Activated naive CD4-positive, alpha-beta T cell treated with anti-CD3 and anti-CD28 coated beads, Interleukin-2, amount 10 ng/mL, durations not matched to agents 7 days and 5 days (primary cell): ENCODE measurements around the gene SRMS.
A peak's percentile ranks its signal among the peaks of the same experiment; 100 is the strongest.

Experiments
- CTCF ChIA-PET: fragments of 350-600 bp; sonication (Branson Sonifier 250); formaldehyde crosslinking; loops from one replicate; lab custom pipeline; 2021; ENCODE audit warnings: antibody characterized with exemption; lab: Charles Lee
- DNase-seq: peaks from one replicate; pipeline ENCODE4 v3.0.0-alpha.2; 2020
- H3K27ac Mint-ChIP-seq: one replicate; pipeline ENCODE4 v1.8.0; 2021; ENCODE audit warnings: mild to moderate bottlenecking, moderate library complexity, mixed read lengths
- H3K27me3 Mint-ChIP-seq: one replicate; pipeline ENCODE4 v1.8.0; 2021; ENCODE audit warnings: mild to moderate bottlenecking, mixed read lengths
- H3K36me3 Mint-ChIP-seq: one replicate; pipeline ENCODE4 v1.8.0; 2021; ENCODE audit warnings: mixed read lengths
- H3K4me1 Mint-ChIP-seq: one replicate; pipeline ENCODE4 v1.8.0; 2021; ENCODE audit warnings: mixed read lengths
- H3K4me3 Mint-ChIP-seq: one replicate; pipeline ENCODE4 v1.8.0; 2021; ENCODE audit warnings: mild to moderate bottlenecking, moderate library complexity, mixed read lengths
- H3K9me3 Mint-ChIP-seq: one replicate; pipeline ENCODE4 v1.8.0; 2021; ENCODE audit warnings: mixed read lengths

SRMS gene

GRCh38 chr20:63536997-63537524 is 10.5 kb downstream of the SRMS start, which contains the start of gene PTK6:
Gene PTK6, minus strand, starts transcription at chr20:63537376. Its CDS starts 62 bp downstream, at chr20:63537314.
- CTCF ChIA-PET = interaction anchor here (0.6 to 2.8 kb wide), 24 partner anchors 8 to 502 kb away, joined by 3 to 15 read pairs (median 4); partner anchors contain the start of genes ARFRP1, GMEB2, LIME1 and PRPF6
- H3K4me3 Mint-ChIP-seq = peak within 1 kb of the TSS; percentile 70
- no peaks in the 10 kb centered on the region for H3K9me3 Mint-ChIP-seq
- H3K36me3 Mint-ChIP-seq = no peaks in the 10 kb centered on the region
- H3K27ac Mint-ChIP-seq = peak within 1 kb of the TSS; percentile 89
- peak; percentile 54 for DNase-seq
- peaks cover 24% of the 10 kb centered on the region for H3K4me1 Mint-ChIP-seq
- H3K27me3 Mint-ChIP-seq = peaks cover 46% of the 10 kb centered on the region

- CTCF ChIA-PET = interaction anchor here (1.2 to 2.8 kb wide), 4 partner anchors 39 to 502 kb away, joined by 4 to 15 read pairs (median 7); partner anchors contain the start of genes ARFRP1 and ZGPAT
- Mint-ChIP-seq H3K9me3 (no peaks in the 10 kb centered on the region), H3K4me1 (peaks cover 24% of the 10 kb centered on the region), H3K27ac (peak overlapping the region; percentile 89), H3K4me3 (no peak overlapping the region), H3K27me3 (peaks cover 49% of the 10 kb centered on the region), H3K36me3 (no peaks in the 10 kb centered on the region)
- no peak for DNase-seq
These were observed 11.1 kb downstream of the SRMS start for GRCh38 chr20:63536241-63536977.

- no peak for DNase-seq
- Mint-ChIP-seq H3K4me3 (no peak overlapping the region), H3K4me1 (peaks cover 24% of the 10 kb centered on the region), H3K27me3 (peaks cover 37% of the 10 kb centered on the region), H3K27ac (no peak overlapping the region), H3K9me3 (no peaks in the 10 kb centered on the region), H3K36me3 (no peaks in the 10 kb centered on the region)
- CTCF ChIA-PET = no interaction called here
These were observed 12.5 kb downstream of the SRMS start for GRCh38 chr20:63534831-63535651.

GRCh38 chr20:63534427-63534830 is 13.1 kb downstream of the SRMS start:
- peaks cover 24% of the 10 kb centered on the region for H3K4me1 Mint-ChIP-seq
- no peak overlapping the region for H3K4me3 Mint-ChIP-seq
- no peaks in the 10 kb centered on the region for H3K9me3 Mint-ChIP-seq
- no peak overlapping the region for H3K27ac Mint-ChIP-seq
- CTCF ChIA-PET = no interaction called here
- DNase-seq = peak; percentile 20
- peaks cover 37% of the 10 kb centered on the region for H3K27me3 Mint-ChIP-seq
- H3K36me3 Mint-ChIP-seq = no peaks in the 10 kb centered on the region

GRCh38 chr20:63533871-63534393 is 13.6 kb downstream of the SRMS start:
- peak; percentile 22 for DNase-seq
- CTCF ChIA-PET = no interaction called here
- Mint-ChIP-seq H3K9me3 (no peaks in the 10 kb centered on the region), H3K27me3 (peaks cover 37% of the 10 kb centered on the region), H3K4me1 (peaks cover 24% of the 10 kb centered on the region), H3K4me3 (no peak overlapping the region), H3K27ac (no peak overlapping the region), H3K36me3 (no peaks in the 10 kb centered on the region)

- Mint-ChIP-seq H3K9me3 (no peaks in the 10 kb centered on the region), H3K27ac (no peak overlapping the region), H3K4me1 (peaks cover 22% of the 10 kb centered on the region), H3K4me3 (no peak overlapping the region), H3K27me3 (peaks cover 41% of the 10 kb centered on the region), H3K36me3 (no peaks in the 10 kb centered on the region)
- CTCF ChIA-PET = no interaction called here
- peak; percentile 20 for DNase-seq
These were observed 14.2 kb downstream of the SRMS start for GRCh38 chr20:63533388-63533787.

- DNase-seq = peak; percentile 16
- Mint-ChIP-seq H3K9me3 (no peaks in the 10 kb centered on the region), H3K27me3 (peaks cover 41% of the 10 kb centered on the region), H3K36me3 (no peaks in the 10 kb centered on the region), H3K4me3 (no peak overlapping the region), H3K27ac (no peak overlapping the region), H3K4me1 (peaks cover 17% of the 10 kb centered on the region)
- CTCF ChIA-PET = no interaction called here
These were observed 15.0 kb downstream of the SRMS start for GRCh38 chr20:63532449-63532971.

GRCh38 chr20:63531686-63532448 is 15.7 kb downstream of the SRMS start:
- Mint-ChIP-seq H3K4me3 (no peak overlapping the region), H3K36me3 (no peaks in the 10 kb centered on the region), H3K27ac (no peak overlapping the region)

GRCh38 chr20:63530788-63531160 is 16.8 kb downstream of the SRMS start:
- CTCF ChIA-PET = no interaction called here

More at GRCh38 chr20:63531686-63532448, 15.7 kb downstream of the SRMS start:
- Mint-ChIP-seq H3K4me1 (peaks cover 11% of the 10 kb centered on the region), H3K9me3 (no peaks in the 10 kb centered on the region), H3K27me3 (peaks cover 45% of the 10 kb centered on the region)
- CTCF ChIA-PET = no interaction called here
- peak; percentile 19 for DNase-seq

GRCh38 chr20:63529861-63530787 is 17.4 kb downstream of the SRMS start:
- H3K9me3 Mint-ChIP-seq = no peaks in the 10 kb centered on the region
- CTCF ChIA-PET = interaction anchor here (1.6 kb wide), 1 partner anchor 8 kb away, joined by 6 read pairs; no protein-coding TSS in a partner anchor
- H3K27me3 Mint-ChIP-seq = peaks cover 33% of the 10 kb centered on the region
- peaks cover 4% of the 10 kb centered on the region for H3K4me1 Mint-ChIP-seq
- H3K4me3 Mint-ChIP-seq = no peak overlapping the region
- no peaks in the 10 kb centered on the region for H3K36me3 Mint-ChIP-seq
- H3K27ac Mint-ChIP-seq = no peak overlapping the region
- peak; percentile 18 for DNase-seq

More at GRCh38 chr20:63530788-63531160, 16.8 kb downstream of the SRMS start:
- H3K4me1 Mint-ChIP-seq = peaks cover 4% of the 10 kb centered on the region
- no peaks in the 10 kb centered on the region for H3K9me3 Mint-ChIP-seq
- H3K27me3 Mint-ChIP-seq = peaks cover 37% of the 10 kb centered on the region
- no peak overlapping the region for H3K4me3 Mint-ChIP-seq
- no peaks in the 10 kb centered on the region for H3K36me3 Mint-ChIP-seq
- H3K27ac Mint-ChIP-seq = no peak overlapping the region
- peak; percentile 20 for DNase-seq

- H3K4me1 Mint-ChIP-seq = peaks cover 6% of the 10 kb centered on the region
- DNase-seq = peak; percentile 20
- no peak overlapping the region for H3K4me3 Mint-ChIP-seq
- H3K27ac Mint-ChIP-seq = peak overlapping the region; percentile 52
- peaks cover 4% of the 10 kb centered on the region for H3K36me3 Mint-ChIP-seq
- peaks cover 29% of the 10 kb centered on the region for H3K27me3 Mint-ChIP-seq
- H3K9me3 Mint-ChIP-seq = no peaks in the 10 kb centered on the region
- CTCF ChIA-PET = interaction anchor here (1.6 kb wide), 1 partner anchor 9 kb away, joined by 6 read pairs; no protein-coding TSS in a partner anchor
These were observed 18.2 kb downstream of the SRMS start for GRCh38 chr20:63529180-63529860.

GRCh38 chr20:63527184-63527583 is 20.4 kb downstream of the SRMS start:
- no peak overlapping the region for H3K4me3 Mint-ChIP-seq
- peaks cover 15% of the 10 kb centered on the region for H3K4me1 Mint-ChIP-seq
- H3K36me3 Mint-ChIP-seq = peaks cover 21% of the 10 kb centered on the region
- H3K9me3 Mint-ChIP-seq = peaks cover 6% of the 10 kb centered on the region
- CTCF ChIA-PET = interaction anchor here (1.3 kb wide), 1 partner anchor 10 kb away, joined by 4 read pairs; the partner anchor contains the start of gene PTK6
- no peak overlapping the region for H3K27ac Mint-ChIP-seq
- DNase-seq = peak; percentile 8
- peaks cover 26% of the 10 kb centered on the region for H3K27me3 Mint-ChIP-seq
